HS-27A (cell line): ENCODE results near the gene MYO1B.

Experiments used
- DNase-seq: peaks from one replicate; pipeline ENCODE4 v3.0.0-alpha.2; 2012; ENCODE audit warnings: low read depth, missing footprints

Gene MYO1B

DNA sequence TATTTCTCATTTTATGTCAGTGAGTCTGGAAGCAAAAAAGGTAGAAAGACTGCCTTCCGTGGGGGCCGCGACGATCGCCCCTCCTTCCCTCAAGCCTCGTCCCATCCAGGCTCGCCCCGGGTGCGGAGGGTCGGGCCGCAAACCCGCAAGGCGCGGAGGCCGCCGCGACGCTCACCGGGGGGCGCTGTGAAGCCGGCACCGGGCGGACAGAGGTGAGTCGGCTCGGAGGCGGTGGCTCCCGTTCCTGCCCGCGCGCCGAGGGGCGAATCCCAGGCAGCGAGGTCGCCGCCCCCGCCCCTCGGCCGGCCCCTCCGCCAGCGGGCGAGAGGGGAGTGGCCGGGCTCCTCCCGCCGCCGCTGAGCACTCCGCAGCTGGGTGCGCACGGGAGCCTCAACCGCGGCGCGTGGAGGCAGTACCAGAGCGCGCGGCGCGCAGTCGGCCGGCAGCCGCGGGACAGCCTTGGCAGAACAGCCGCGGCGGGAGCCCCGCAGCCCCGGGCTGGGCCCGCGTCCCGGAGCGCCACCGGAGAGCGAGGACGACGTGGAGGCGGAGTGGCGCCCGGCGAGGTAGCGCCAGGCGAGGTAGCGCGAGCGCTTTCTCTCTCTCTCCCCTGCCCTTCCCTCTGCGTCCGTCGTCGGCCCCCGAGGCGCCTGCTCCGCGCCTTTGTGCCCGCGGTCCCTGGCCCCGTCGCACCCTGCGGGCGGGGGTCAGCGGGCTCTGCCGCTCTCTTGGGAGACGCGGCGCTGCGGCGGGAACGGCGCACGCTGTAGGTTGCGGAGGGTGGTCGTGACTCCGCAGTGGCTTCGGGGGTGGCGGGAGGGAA lies at the start of gene MYO1B:
TSS of gene MYO1B (plus strand) at position 359 of the 823 bp plus-strand sequence. CDS start 31,492 bp downstream, outside the sequence.
- DNase-seq: no peak

- DNase-seq: no peak
These were observed 48.1 kb upstream of the MYO1B start for GRCh38 chr2:191197096-191197495.

- no peak for DNase-seq
These were observed 46.9 kb upstream of the MYO1B start for GRCh38 chr2:191198271-191198670.

- no peak for DNase-seq
These were observed 45.2 kb upstream of the MYO1B start for GRCh38 chr2:191199929-191200512.

DNA sequence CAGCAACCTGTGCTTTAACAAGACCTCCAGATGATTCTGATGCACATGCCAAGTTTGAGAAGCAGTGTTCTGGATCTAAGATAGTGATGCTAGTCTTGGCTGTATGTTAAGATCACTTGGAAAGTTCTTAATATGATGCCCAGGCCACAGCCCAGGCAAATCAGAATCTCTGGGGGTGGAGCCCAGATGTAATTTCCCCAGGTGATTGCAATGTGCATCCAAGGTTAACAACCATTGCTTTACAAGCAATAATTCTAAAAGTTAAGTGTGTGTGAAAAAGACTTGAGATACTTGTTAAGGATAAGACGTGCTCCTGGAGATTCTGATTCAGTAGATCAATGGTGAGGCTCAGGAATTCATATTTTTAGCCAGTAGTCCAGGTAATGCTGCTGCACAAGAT lies 44.3 kb upstream of the MYO1B start:
- DNase-seq: no peak

DNA sequence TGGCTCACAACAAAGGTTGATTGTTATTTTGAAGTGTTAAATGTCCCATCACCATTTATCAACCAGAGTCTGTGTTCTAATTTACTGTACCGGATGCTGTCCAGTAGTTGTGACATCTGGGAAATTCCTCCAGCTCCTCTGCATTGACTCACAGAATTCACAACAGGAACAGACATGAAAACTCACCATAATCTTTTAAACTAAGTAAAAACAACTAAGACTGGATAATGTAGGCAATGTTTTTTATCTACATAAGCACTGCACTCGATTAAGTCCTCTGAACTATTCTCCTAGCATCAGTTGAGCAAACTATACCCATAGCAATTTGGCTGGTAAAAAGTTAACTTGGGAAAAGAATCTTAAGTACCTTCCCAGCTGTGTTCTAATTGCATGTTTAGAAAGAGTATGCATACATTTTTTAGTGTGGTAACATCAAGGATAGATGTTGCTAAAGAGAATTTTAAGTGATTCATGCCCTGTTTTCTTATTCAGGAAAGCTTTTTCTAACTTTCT lies 42.9 kb upstream of the MYO1B start:
- no peak for DNase-seq

DNA sequence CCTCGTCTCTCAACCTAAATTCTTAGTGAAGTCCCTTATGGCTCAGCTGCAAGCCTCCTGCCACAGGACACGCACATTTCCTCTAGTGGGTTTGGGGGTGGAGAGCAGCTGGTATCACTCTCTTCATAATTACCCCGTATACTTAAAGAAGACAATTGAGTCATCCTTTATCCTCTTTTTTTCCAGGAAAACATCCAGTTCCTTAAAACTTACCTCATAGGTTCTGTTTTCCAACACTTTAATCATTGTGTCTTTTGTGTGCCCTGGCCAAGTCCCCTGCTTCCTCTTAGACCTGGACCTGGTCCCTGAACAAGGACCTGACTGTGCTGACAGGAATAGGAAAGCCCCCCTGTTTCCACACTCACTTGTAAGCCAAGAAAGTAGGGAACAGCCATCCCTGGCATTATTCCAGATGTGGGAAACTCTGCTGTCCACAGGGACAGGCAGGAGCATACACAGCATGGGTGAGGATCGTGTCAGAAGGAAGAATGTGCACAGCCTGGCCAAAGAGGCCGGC lies 42.3 kb upstream of the MYO1B start:
- DNase-seq: no peak

- DNase-seq: no peak
These were observed 40.8 kb upstream of the MYO1B start for GRCh38 chr2:191204433-191204832.

GRCh38 chr2:191206613-191207471 lies 38.4 kb upstream of the MYO1B start:
- no peak for DNase-seq

GRCh38 chr2:191209340-191209739 lies 35.9 kb upstream of the MYO1B start:
- DNase-seq: no peak

DNA sequence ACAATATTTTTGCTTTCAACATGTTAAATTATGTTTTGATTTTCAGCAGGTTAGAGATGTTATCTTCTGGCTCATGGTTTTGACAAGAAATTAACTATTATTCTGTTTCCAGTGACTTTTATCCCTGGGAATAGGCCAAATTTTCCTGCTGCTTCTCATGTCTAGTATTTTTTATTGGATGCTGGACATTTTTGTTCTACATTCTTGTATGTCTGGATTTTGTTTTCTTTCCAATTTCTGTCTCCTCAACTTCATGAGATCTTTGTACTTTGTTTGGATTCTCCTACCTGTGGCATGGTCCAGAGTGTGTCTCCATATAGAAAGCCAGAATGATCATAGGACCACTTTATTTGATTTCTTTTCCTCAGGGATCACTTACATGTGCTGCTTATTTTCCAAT lies 33.1 kb upstream of the MYO1B start:
- no peak for DNase-seq

GRCh38 chr2:191213333-191213732 lies 31.9 kb upstream of the MYO1B start:
- DNase-seq: no peak

DNA sequence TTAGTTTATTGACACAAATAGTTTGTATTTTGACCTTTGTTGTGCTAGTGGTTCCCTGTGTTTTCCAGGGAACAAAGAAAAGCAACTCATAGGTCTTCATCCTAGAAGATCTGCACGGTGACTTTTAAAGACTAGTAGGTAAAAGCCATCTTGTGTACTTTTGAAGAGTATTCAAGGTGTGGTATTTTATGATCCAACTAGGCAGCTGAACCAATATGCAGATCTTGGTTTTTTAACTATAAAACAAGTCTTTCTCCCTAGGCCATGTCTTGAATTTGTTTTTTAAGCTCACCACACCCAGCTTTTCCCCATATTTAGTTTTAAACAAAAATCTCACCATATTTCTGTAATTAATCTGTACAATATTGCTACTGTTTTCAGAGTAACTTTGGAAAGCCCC lies 30.0 kb upstream of the MYO1B start:
- DNase-seq: no peak

DNA sequence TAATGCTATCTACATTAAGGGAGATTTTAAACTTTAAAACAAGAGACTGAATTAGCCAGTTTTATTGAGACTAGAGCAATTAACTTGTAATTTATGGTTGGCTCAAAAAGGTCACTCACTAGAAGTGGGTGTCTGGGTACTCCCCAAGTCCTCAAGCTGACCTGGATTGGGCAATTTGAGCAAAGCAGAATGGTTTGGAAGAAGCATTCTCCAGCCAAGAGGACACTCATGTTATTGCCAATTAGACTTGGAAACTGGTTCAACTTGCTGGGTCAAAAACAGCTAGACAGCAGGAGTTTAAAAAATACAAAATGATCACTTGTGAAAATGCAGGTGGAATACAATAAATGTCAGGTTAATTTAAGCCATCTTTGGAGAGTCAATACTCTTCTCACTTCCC lies 29.5 kb upstream of the MYO1B start:
- DNase-seq: no peak

DNA sequence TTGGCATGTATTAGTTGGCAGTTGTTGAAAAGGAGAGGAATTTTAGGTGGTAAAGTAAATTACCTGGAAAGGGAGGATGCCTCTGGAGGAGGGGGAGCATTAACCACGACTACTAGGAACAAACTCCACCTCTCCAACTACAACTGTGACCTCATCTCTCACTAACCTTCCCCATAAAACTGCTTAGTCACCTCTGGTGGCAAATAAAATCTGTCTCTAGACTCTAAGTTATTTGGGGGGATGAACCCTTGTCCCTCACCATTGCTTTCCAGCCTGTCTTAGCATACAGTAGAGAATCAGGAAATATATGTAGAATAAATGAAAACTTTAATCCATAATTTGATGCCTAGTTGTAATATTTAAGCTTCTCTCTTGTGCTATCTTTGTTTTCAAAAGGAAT lies 27.6 kb upstream of the MYO1B start:
- no peak for DNase-seq

GRCh38 chr2:191218292-191218898 lies 26.8 kb upstream of the MYO1B start:
- DNase-seq: no peak

DNA sequence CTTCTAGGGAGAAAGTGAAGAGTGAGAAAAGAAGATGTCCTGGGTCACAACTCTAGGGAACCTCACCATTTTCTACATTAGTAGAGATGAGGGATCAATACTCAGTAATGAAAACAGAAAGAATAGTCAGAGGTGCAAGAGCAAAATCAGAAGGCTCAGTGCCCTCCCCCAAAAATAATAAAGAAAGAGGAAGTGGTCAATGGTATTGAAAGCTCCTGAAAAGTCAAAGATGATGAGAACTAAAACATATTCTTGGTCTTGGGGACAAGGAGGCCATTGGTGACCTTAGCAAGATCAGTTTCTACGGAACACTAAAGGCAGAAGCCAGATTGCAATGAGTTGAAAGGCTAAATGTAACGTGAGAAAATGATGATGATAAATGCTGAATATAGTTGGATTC lies 24.5 kb upstream of the MYO1B start:
- DNase-seq: no peak

DNA sequence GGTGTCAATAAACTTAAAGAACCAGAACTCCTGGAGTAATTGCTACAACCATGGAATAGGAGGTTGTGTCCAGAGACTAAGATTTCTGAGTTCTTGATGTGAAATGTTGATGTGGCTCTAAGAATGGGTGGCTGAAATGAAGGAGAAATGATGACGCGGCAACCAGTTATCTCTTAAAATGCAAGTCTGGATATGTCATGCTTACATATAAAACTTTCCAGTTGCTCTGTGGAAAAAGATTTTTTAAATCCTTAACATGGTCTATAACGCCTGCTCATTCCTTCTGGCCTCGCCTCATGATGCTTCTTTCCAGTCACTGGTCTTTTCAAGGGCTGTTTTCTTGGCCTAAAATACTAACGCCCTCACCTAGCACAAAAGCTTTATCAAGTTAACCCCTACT lies 23.5 kb upstream of the MYO1B start:
- no peak for DNase-seq

- DNase-seq: no peak
These were observed 22.7 kb upstream of the MYO1B start for GRCh38 chr2:191222507-191222906.

DNA sequence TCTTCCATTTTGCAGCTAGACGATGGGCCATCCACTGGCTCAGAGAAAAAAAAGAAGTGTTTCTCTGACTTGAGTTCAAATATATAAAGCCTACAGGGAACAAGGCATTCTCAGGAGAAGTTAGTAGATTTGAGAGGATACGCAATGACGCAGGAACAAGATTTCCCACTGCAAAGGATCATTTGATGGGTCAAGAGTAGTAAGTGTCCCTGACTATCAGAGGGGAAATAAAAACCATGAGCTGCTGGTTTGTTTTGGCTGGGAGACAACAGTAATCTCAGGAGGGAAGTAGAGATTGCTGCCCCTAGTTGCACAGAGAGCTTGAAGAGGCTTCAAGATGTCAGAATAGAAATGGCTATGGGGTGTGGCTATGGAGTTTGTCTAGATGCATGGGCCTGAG lies 22.3 kb upstream of the MYO1B start:
- DNase-seq: no peak

DNA sequence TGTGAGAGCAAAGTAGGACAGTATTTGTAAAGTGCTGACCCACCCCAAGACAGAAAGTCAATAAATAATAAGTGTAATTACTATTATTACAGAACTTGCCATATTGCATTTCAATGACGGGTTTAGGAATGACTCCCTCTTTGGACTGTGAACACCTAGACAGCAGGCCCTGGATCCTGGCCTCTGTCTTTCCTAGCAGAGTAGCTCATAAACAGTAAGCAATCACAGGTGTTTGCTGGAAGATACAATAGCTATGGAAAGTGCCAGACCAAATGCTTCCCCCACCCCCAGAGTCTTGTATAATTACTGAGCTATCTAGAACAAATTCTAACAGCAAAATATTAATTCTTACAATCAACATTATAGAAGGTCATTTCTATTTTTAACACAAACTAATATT lies 20.1 kb upstream of the MYO1B start:
- DNase-seq: no peak

GRCh38 chr2:191225690-191226089 lies 19.5 kb upstream of the MYO1B start:
- DNase-seq: no peak
